K562 (cell line): ENCODE data around the gene GGCT. TPM values are rescaled to one million over a fixed set of nuclear protein-coding genes. Genes with fewer than 3 reads are reported as not detected.

ENCODE experiments used
- ADNP ChIP-seq: fragments of 200-800 bp; sonication (Bioruptor generic); IDR thresholded peaks from 2 replicates; pipeline ENCODE4 v1.6.1; 2016; ENCODE audit warnings: missing genetic modification characterization, missing compliant biosample characterization
- CSDE1 ChIP-seq, 2 experiments: fragments of 450-650 bp; IDR thresholded peaks; 2 replicates each; pipeline ENCODE4 v1.6.1; 2016; ENCODE audit warnings: mild to moderate bottlenecking in 1 of 2
- E2F8 ChIP-seq: fragments of 450-650 bp; IDR thresholded peaks from 2 replicates; pipeline ENCODE4 v1.7.1; 2018; ENCODE audit warnings: mild to moderate bottlenecking, low read depth; ENCODE audit not compliant: partially characterized antibody
- FOSL1 ChIP-seq: fragments of 200-800 bp; sonication (Bioruptor generic); conservative IDR thresholded peaks from 2 replicates; pipeline ENCODE4 v1.6.1; 2016; ENCODE audit warnings: missing genetic modification characterization, missing compliant biosample characterization
- FOXJ3 ChIP-seq: sonication (generic); formaldehyde crosslinking; IDR thresholded peaks from 2 replicates; pipeline ENCODE4 v1.4.0; 2020; ENCODE audit warnings: mild to moderate bottlenecking, missing genetic modification reagents
- GABPB1 ChIP-seq: sonication (generic); formaldehyde crosslinking; IDR thresholded peaks from 2 replicates; pipeline ENCODE4 v1.8.0; 2022; ENCODE audit warnings: mild to moderate bottlenecking, missing genetic modification reagents
- KAT2B ChIP-seq: IDR thresholded peaks from one replicate; pipeline ENCODE4 v1.6.1; 2012; ENCODE audit warnings: low read depth, mild to moderate bottlenecking, control low read depth, inconsistent platforms, low read length, moderate library complexity
- MTA3 ChIP-seq: fragments of 450-650 bp; formaldehyde crosslinking; IDR thresholded peaks from 2 replicates; pipeline ENCODE4 v1.6.1; 2017; ENCODE audit warnings: mild to moderate bottlenecking, borderline replicate concordance
- SRF ChIP-seq, 2 experiments: fragments of 250-450, 450-650 bp in 1 of 2; sonication (Bioruptor Pico) in 1 of 2; sonication (generic) in 1 of 2; formaldehyde crosslinking; IDR thresholded peaks; 2 replicates each; pipeline versions ENCODE4 v1.5.0 to v1.5.1; 2020 to 2022; ENCODE audit warnings: mild to moderate bottlenecking in 1 of 2, missing genetic modification reagents in 1 of 2
- TCFL5 ChIP-seq: fragments of 250-450 bp; sonication (Bioruptor Pico); conservative IDR thresholded peaks from 2 replicates; pipeline ENCODE4 v1.6.1; 2021; ENCODE audit warnings: mild to moderate bottlenecking, moderate library complexity, matching md5 sums
- polyA plus RNA-seq, 8 experiments: library from polyadenylated mRNA; depleted of rRNA in 4 of 8; stranded (reverse) in 5 of 8; unstranded in 3 of 8; fragments of >200 nt; fragmentation: Nextera tagmentation in 2 of 8; fragmentation: Illumina TruSeq in 1 of 8; extraction: Ambion mirVana in 2 of 8; extraction: Trizol in 1 of 8; gene quantifications; 2 replicates each; pipeline versions ENCODE4 v1.2.1 to v1.2.3, GENCODE V29; 2011 to 2014; ENCODE audit warnings: inconsistent platforms in 1 of 8, missing spikeins in 1 of 8
- total RNA-seq, 7 experiments: library from RNA; depleted of rRNA in 6 of 7; stranded (reverse); fragments of >200 nt in 6 of 7; fragmentation: Illumina TruSeq in 2 of 7; extraction: Trizol in 2 of 7; gene quantifications; 2 replicates each; pipeline versions ENCODE4 v1.2.1 to v1.2.3, GENCODE V29; 2011 to 2021; ENCODE audit warnings: low replicate concordance in 1 of 7
- TF ChIP-seq, protein P1 (sequence below), 2 experiments: IDR thresholded peaks in 1 of 2; conservative IDR thresholded peaks in 1 of 2; 2 replicates each; pipeline ENCODE4 v1.6.1; 2016; ENCODE audit warnings: low read depth in 2 of 2, mild to moderate bottlenecking in 1 of 2, missing compliant biosample characterization in 1 of 2, missing genetic modification characterization in 1 of 2, moderate library complexity in 1 of 2
- TF ChIP-seq, protein P2 (sequence below): fragments of 250-450 bp; sonication (Bioruptor Pico); IDR thresholded peaks from 2 replicates; pipeline ENCODE4 v1.4.0; 2020
- TF ChIP-seq, protein P3 (sequence below): fragments of 450-650 bp; formaldehyde crosslinking; IDR thresholded peaks from 2 replicates; pipeline ENCODE4 v1.4.0; 2020; ENCODE audit warnings: mild to moderate bottlenecking, moderate library complexity

Gene GGCT
- total and polyA plus RNA-seq, 9 of the 15 experiments (the other 6 are each of a cell fraction or from before 2014, with no cell fraction given), result 79.0 to 349 (median 136) TPM

- TF ChIP-seq, protein P1, sequence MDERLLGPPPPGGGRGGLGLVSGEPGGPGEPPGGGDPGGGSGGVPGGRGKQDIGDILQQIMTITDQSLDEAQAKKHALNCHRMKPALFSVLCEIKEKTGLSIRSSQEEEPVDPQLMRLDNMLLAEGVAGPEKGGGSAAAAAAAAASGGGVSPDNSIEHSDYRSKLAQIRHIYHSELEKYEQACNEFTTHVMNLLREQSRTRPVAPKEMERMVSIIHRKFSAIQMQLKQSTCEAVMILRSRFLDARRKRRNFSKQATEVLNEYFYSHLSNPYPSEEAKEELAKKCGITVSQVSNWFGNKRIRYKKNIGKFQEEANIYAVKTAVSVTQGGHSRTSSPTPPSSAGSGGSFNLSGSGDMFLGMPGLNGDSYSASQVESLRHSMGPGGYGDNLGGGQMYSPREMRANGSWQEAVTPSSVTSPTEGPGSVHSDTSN (CRISPR knock-in tag; IDR thresholded peaks at IDR 0.05; ENCODE audit: low read depth), result no peak
- TF ChIP-seq, protein P1 (tag; conservative IDR thresholded peaks at IDR 0.05; ENCODE audit: low read depth), result peak; percentile 48
- TF ChIP-seq, protein P2, sequence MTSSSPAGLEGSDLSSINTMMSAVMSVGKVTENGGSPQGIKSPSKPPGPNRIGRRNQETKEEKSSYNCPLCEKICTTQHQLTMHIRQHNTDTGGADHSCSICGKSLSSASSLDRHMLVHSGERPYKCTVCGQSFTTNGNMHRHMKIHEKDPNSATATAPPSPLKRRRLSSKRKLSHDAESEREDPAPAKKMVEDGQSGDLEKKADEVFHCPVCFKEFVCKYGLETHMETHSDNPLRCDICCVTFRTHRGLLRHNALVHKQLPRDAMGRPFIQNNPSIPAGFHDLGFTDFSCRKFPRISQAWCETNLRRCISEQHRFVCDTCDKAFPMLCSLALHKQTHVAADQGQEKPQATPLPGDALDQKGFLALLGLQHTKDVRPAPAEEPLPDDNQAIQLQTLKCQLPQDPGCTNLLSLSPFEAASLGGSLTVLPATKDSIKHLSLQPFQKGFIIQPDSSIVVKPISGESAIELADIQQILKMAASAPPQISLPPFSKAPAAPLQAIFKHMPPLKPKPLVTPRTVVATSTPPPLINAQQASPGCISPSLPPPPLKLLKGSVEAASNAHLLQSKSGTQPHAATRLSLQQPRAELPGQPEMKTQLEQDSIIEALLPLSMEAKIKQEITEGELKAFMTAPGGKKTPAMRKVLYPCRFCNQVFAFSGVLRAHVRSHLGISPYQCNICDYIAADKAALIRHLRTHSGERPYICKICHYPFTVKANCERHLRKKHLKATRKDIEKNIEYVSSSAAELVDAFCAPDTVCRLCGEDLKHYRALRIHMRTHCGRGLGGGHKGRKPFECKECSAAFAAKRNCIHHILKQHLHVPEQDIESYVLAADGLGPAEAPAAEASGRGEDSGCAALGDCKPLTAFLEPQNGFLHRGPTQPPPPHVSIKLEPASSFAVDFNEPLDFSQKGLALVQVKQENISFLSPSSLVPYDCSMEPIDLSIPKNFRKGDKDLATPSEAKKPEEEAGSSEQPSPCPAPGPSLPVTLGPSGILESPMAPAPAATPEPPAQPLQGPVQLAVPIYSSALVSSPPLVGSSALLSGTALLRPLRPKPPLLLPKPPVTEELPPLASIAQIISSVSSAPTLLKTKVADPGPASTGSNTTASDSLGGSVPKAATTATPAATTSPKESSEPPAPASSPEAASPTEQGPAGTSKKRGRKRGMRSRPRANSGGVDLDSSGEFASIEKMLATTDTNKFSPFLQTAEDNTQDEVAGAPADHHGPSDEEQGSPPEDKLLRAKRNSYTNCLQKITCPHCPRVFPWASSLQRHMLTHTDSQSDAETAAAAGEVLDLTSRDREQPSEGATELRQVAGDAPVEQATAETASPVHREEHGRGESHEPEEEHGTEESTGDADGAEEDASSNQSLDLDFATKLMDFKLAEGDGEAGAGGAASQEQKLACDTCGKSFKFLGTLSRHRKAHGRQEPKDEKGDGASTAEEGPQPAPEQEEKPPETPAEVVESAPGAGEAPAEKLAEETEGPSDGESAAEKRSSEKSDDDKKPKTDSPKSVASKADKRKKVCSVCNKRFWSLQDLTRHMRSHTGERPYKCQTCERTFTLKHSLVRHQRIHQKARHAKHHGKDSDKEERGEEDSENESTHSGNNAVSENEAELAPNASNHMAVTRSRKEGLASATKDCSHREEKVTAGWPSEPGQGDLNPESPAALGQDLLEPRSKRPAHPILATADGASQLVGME (CRISPR knock-in tag), result 0 out of 2 replicates have a peak, but pooled peaks have one; percentile 67
- no peak for TF ChIP-seq KAT2B
- TF ChIP-seq SRF (CRISPR knock-in tag; IDR thresholded peaks at IDR 0.05), result no peak
- TF ChIP-seq MTA3, result no peak
- TF ChIP-seq, protein P3, sequence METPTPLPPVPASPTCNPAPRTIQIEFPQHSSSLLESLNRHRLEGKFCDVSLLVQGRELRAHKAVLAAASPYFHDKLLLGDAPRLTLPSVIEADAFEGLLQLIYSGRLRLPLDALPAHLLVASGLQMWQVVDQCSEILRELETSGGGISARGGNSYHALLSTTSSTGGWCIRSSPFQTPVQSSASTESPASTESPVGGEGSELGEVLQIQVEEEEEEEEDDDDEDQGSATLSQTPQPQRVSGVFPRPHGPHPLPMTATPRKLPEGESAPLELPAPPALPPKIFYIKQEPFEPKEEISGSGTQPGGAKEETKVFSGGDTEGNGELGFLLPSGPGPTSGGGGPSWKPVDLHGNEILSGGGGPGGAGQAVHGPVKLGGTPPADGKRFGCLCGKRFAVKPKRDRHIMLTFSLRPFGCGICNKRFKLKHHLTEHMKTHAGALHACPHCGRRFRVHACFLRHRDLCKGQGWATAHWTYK (CRISPR knock-in tag), result 0 out of 2 replicates have a peak, but pooled peaks have one; percentile 48
- no peak for TF ChIP-seq GABPB1 (CRISPR knock-in tag)
- TF ChIP-seq FOSL1, result peak; percentile 61; the same call in 1 of the 2 replicates
- TF ChIP-seq CSDE1 (IDR thresholded peaks at IDR 0.05), result no peak
- TF ChIP-seq TCFL5 (CRISPR knock-in tag), result 0 out of 2 replicates have a peak, but pooled peaks have one; percentile 24
- TF ChIP-seq E2F8, result no peak
- TF ChIP-seq FOXJ3 (CRISPR knock-in tag), result no peak
- 0 out of 2 replicates have a peak, but pooled peaks have one; percentile 34 for TF ChIP-seq ADNP (tag)
Observed at GRCh38 chr7:30549931-30550493, 45.4 kb upstream of the GGCT start (continued).
